ENCODE data around the gene MRPL33. TPM values are rescaled to one million over a fixed set of nuclear protein-coding genes. Genes with fewer than 3 reads are reported as not detected.

Gene MRPL33
- total RNA-seq, 1 donor from 2014 or later, result 27.4 TPM

GRCh38 chr2:27808984-27809383, 37.5 kb downstream of the MRPL33 start:
- H3K27ac Mint-ChIP-seq, result no peak overlapping the region
- CTCF ChIA-PET, result no interaction called here
- no peaks in the 10 kb centered on the region for H3K27me3 Mint-ChIP-seq
- H3K4me3 Mint-ChIP-seq, result no peak overlapping the region
- POLR2A ChIA-PET, result interaction anchor here (0.7 kb wide), 1 partner anchor 571 kb away, joined by 4 read pairs; no protein-coding TSS in a partner anchor
- ATAC-seq (ENCODE audit: low read depth), result no peak
- intact Hi-C loops (cut with micrococcal nuclease), result loop anchor here (2.0 kb wide), 1 partner anchor 588 kb away; no protein-coding TSS in a partner anchor
- no peaks in the 10 kb centered on the region for H3K4me1 Mint-ChIP-seq
- no peaks in the 10 kb centered on the region for H3K9me3 Mint-ChIP-seq
- no peak for DNase-seq
- H3K36me3 Mint-ChIP-seq (ENCODE audit: low read depth), result no peaks in the 10 kb centered on the region
- TF ChIP-seq CTCF (IDR thresholded peaks at IDR 0.05), result no peak

DNA sequence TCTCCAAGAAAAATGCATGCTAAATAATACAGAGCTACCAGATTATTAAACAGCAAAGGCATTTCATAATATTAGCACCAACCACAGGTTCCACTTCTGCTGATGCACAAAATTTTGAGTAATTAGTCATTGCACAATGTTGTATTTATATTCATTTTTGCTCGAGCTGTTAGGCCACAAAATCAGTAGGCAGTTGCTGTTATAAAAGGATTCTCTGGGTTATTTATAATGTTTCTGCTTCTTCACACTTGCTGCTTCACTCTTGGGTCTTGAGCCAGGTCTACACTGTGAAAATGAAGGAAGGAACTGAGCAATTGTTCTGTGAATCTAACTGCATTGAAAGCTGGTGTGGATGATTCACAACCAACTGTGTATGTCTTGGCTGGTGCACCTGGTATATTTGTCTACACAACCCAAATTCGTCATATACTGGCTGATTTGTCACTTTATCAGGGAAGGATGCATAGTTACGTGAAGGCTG, 38.3 kb downstream of the MRPL33 start:
- DNase-seq (no peak), ATAC-seq (ENCODE audit: low read depth) (no peak)
- no peak overlapping the region for H3K4me3 Mint-ChIP-seq
- POLR2A ChIA-PET, result no interaction called here
- no peak overlapping the region for H3K27ac Mint-ChIP-seq
- no peaks in the 10 kb centered on the region for H3K4me1 Mint-ChIP-seq
- no peaks in the 10 kb centered on the region for H3K27me3 Mint-ChIP-seq
- CTCF ChIA-PET, result no interaction called here
- TF ChIP-seq CTCF (IDR thresholded peaks at IDR 0.05), result no peak
- no peaks in the 10 kb centered on the region for H3K9me3 Mint-ChIP-seq
- no peaks in the 10 kb centered on the region for H3K36me3 Mint-ChIP-seq (ENCODE audit: low read depth)
- intact Hi-C loops (cut with micrococcal nuclease), result loop anchor here (2.0 kb wide), 1 partner anchor 587 kb away; no protein-coding TSS in a partner anchor

DNA sequence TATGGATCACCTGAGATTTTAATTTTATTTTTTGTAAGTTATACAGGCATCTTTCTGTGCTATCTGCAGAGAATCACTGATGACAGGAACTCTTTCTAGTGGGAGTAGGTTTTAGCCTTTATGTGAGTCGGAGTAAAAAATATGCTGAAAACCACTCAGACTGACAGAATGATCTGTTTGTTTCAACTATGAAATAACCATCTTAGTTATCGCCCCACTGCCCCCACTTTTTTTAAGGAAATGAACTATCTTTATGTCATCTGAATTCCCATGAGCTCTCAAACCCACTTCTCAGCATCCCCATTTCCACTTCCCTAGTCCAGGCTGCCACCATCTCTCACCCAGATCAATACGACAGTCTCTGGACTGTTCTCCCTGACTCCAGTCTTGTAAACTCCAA, 38.9 kb downstream of the MRPL33 start:
- intact Hi-C loops (cut with micrococcal nuclease), result no loop called here
- ChIA-PET POLR2A (no interaction called here), CTCF (no interaction called here)
- Mint-ChIP-seq H3K27me3 (no peaks in the 10 kb centered on the region), H3K4me3 (no peak overlapping the region), H3K9me3 (no peaks in the 10 kb centered on the region), H3K4me1 (no peaks in the 10 kb centered on the region), H3K27ac (no peak overlapping the region), H3K36me3 (ENCODE audit: low read depth) (no peaks in the 10 kb centered on the region)
- DNase-seq, result no peak
- TF ChIP-seq CTCF (IDR thresholded peaks at IDR 0.05), result no peak
- no peak for ATAC-seq (ENCODE audit: low read depth)

DNA sequence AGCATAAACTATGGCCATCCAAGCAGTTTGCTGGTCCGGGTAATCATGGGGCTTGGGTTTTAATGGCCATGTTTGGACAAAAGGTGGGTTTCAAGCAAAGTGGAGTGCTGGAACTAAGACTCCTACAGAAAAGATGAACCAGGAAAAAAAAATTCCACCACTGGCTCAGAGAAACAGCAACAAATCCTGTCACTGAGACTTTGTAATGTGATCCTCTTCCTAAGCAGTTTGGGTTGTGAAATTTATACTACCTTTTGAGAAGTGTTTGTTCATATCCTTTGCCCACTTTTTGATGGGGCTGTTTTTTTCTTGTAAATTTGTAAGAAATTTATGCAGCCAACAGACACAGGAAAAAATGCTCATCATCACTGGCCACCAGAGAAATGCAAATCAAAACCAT, 40.2 kb downstream of the MRPL33 start:
- DNase-seq (no peak), ATAC-seq (ENCODE audit: low read depth) (no peak)
- Mint-ChIP-seq H3K36me3 (ENCODE audit: low read depth) (no peaks in the 10 kb centered on the region), H3K27me3 (no peaks in the 10 kb centered on the region), H3K4me1 (no peaks in the 10 kb centered on the region), H3K27ac (no peak overlapping the region), H3K9me3 (no peaks in the 10 kb centered on the region), H3K4me3 (no peak overlapping the region)
- TF ChIP-seq CTCF (IDR thresholded peaks at IDR 0.05), result no peak
- ChIA-PET POLR2A (no interaction called here), CTCF (no interaction called here)
- intact Hi-C loops (cut with micrococcal nuclease), result no loop called here

DNA sequence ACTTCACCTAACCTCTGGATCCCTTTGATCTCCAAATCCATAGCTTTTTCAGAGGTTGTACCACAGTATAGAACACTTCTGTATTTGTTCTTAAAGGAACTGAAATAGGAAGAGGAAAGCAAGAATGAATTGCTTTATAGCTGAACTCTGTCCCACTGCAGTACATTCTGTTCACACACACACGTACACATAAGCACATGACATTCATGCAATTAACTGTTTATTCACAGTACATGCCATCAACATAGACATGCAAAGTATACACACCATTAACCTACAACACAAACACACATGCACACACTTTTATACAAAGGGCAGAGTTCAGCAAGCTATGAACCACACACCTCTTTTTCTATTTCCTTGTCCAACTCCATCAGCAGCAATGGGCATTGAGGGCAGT, 43.2 kb downstream of the MRPL33 start:
- CTCF ChIA-PET, result no interaction called here
- H3K4me3 Mint-ChIP-seq, result no peak overlapping the region
- TF ChIP-seq CTCF (IDR thresholded peaks at IDR 0.05), result no peak

More for the DNA sequence above, 43.2 kb downstream of the MRPL33 start:
- DNase-seq (no peak), ATAC-seq (ENCODE audit: low read depth) (no peak)
- POLR2A ChIA-PET, result no interaction called here
- Mint-ChIP-seq H3K9me3 (no peaks in the 10 kb centered on the region), H3K36me3 (ENCODE audit: low read depth) (no peaks in the 10 kb centered on the region), H3K27me3 (no peaks in the 10 kb centered on the region), H3K4me1 (no peaks in the 10 kb centered on the region), H3K27ac (no peak overlapping the region)
- intact Hi-C loops (cut with micrococcal nuclease), result no loop called here
